MCF 10A (cell line): ENCODE results near the gene ATOH8. TPM values are rescaled to one million over a fixed set of nuclear protein-coding genes. Genes with fewer than 3 reads are reported as not detected.

Source experiments
- BruUV-seq: library from RNA; stranded (reverse); fragments of 400-500 nt; replicated peaks from 2 replicates; lab custom pipeline; 2021; lab: Mats Ljungman, UMichigan
- CTCF ChIA-PET: fragments of 300-600 bp; sonication (Branson Sonifier 250); formaldehyde crosslinking; extraction: SDS; loops from one replicate; lab custom pipeline; 2021; ENCODE audit warnings: antibody characterized with exemption, inconsistent platforms; lab: Yijun Ruan, JAX
- POLR2A ChIA-PET: fragments of 300-600, 350-650 bp; sonication (Branson Sonifier 250); formaldehyde crosslinking; extraction: SDS; loops from one replicate; lab custom pipeline; 2020; ENCODE audit warnings: antibody characterized with exemption, inconsistent platforms; lab: Yijun Ruan, JAX
- DNase-seq: peaks from one replicate; pipeline ENCODE4 v3.0.0-alpha.2; 2018; ENCODE audit not compliant: unreplicated experiment
- H3K27ac Mint-ChIP-seq: one replicate; pipeline ENCODE4 v1.8.0; 2022; ENCODE audit warnings: mild to moderate bottlenecking, low read depth, mixed read lengths; ENCODE audit not compliant: unreplicated experiment
- H3K27me3 Mint-ChIP-seq: one replicate; pipeline ENCODE4 v1.8.0; 2022; ENCODE audit warnings: mixed read lengths; ENCODE audit not compliant: insufficient read depth, unreplicated experiment
- H3K36me3 Mint-ChIP-seq: one replicate; pipeline ENCODE4 v1.8.0; 2022; ENCODE audit warnings: mild to moderate bottlenecking, moderate library complexity, mixed read lengths; ENCODE audit not compliant: insufficient read depth, unreplicated experiment
- H3K4me1 Mint-ChIP-seq: one replicate; pipeline ENCODE4 v1.8.0; 2022; ENCODE audit warnings: mixed read lengths; ENCODE audit not compliant: insufficient read depth, unreplicated experiment
- H3K4me3 Mint-ChIP-seq: one replicate; pipeline ENCODE4 v1.8.0; 2022; ENCODE audit warnings: mild to moderate bottlenecking, moderate library complexity, mixed read lengths; ENCODE audit not compliant: unreplicated experiment
- H3K9me3 Mint-ChIP-seq: one replicate; pipeline ENCODE4 v1.8.0; 2022; ENCODE audit warnings: mixed read lengths; ENCODE audit not compliant: unreplicated experiment
- intact Hi-C: fragments of 100-400 bp; cut with micrococcal nuclease; formaldehyde crosslinking; loops from 2 replicates; pipeline ENCODE4 v1.14.1; 2022
- total RNA-seq: library from RNA; stranded (reverse); gene quantifications from 2 replicates; pipeline ENCODE4 v1.2.3, GENCODE V29; 2022
- TF ChIP-seq, protein P1 (sequence below): fragments of 200-600 bp; IDR thresholded peaks from one replicate; pipeline ENCODE4 v1.8.0; 2022; ENCODE audit warnings: antibody characterized with exemption, mild to moderate bottlenecking; ENCODE audit not compliant: unreplicated experiment

The ATOH8 gene
- total RNA-seq, 1 experiment from 2014 or later: 0.72 TPM

DNA sequence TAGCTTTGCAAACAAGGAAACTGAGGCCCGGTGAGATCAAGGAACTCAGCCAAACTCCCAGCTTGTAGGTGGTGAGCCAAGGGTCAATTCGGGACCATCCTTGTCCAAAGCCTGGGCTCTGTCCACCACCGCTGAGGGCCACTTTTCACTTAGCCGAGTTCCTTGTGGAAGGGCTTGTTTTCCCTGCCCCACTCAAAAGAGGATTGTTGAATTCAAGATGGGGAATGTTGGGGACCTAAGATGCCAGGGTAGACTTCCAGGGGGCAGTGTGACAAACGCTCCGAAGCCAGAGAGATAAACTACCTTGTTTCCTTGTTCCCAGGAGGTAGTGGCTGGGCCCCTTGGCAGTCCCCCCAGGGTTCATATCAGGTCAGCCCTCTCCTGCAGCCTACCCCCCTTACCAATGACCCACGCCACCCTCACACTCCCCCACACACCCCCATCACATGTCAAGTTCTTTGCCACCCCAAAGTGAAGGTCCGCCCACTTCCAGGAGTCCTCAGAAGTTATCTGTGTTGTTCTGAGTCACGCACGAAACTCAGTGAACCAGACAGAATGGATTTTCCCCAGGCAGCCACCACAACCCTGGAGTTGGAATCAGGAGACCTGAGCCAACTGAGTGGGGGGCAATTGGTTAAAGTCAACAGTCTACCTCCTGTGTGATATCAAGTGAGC lies 10.3 kb upstream of the ATOH8 start:
- peak; percentile 44 for DNase-seq
- no TSS peak for BruUV-seq
- H3K27me3 Mint-ChIP-seq: peaks cover 34% of the 10 kb centered on the region
- ChIA-PET CTCF (interaction anchor here (0.5 to 3.2 kb wide), 8 partner anchors 8 to 94 kb away, joined by 3 to 26 read pairs (median 5); no protein-coding TSS in a partner anchor), POLR2A (interaction anchor here (0.6 to 2.0 kb wide), 10 partner anchors 12 to 181 kb away, joined by 3 to 13 read pairs (median 3); no protein-coding TSS in a partner anchor)
- peaks cover 29% of the 10 kb centered on the region for H3K4me1 Mint-ChIP-seq
- H3K27ac Mint-ChIP-seq: no peak overlapping the region
- intact Hi-C loops: no loop called here
- H3K4me3 Mint-ChIP-seq: no peak overlapping the region
- H3K9me3 Mint-ChIP-seq: no peaks in the 10 kb centered on the region
- H3K36me3 Mint-ChIP-seq: no peaks in the 10 kb centered on the region
- TF ChIP-seq, protein P1, sequence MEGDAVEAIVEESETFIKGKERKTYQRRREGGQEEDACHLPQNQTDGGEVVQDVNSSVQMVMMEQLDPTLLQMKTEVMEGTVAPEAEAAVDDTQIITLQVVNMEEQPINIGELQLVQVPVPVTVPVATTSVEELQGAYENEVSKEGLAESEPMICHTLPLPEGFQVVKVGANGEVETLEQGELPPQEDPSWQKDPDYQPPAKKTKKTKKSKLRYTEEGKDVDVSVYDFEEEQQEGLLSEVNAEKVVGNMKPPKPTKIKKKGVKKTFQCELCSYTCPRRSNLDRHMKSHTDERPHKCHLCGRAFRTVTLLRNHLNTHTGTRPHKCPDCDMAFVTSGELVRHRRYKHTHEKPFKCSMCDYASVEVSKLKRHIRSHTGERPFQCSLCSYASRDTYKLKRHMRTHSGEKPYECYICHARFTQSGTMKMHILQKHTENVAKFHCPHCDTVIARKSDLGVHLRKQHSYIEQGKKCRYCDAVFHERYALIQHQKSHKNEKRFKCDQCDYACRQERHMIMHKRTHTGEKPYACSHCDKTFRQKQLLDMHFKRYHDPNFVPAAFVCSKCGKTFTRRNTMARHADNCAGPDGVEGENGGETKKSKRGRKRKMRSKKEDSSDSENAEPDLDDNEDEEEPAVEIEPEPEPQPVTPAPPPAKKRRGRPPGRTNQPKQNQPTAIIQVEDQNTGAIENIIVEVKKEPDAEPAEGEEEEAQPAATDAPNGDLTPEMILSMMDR: no peak

DNA sequence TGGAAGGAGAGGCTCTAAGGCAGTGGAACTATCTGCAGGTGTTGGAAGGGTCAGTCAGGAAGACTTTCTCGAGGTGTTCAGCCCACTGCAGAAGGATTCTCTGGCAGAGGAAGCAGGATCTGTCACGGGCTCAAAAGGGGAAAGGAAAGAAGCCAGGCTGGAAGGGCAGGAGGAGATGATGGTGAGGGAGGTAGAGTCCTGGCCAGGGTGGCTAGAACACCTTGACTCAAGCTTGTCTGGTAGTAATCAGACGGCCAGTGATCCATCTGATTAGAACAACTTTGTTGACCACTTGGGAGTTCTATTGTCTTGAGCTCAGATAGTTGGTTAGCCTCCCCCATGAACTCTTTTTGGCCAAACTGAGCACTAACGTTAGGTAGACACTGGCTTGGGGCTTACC lies 9.7 kb upstream of the ATOH8 start:
- Mint-ChIP-seq H3K4me3 (no peak overlapping the region), H3K36me3 (no peaks in the 10 kb centered on the region), H3K4me1 (peaks cover 29% of the 10 kb centered on the region), H3K27me3 (peaks cover 40% of the 10 kb centered on the region), H3K9me3 (no peaks in the 10 kb centered on the region), H3K27ac (no peak overlapping the region)
- intact Hi-C loops: no loop called here
- BruUV-seq: no TSS peak
- TF ChIP-seq, protein P1: no peak
- no peak for DNase-seq
- POLR2A ChIA-PET: interaction anchor here (0.6 kb wide), 1 partner anchor 68 kb away, joined by 3 read pairs; no protein-coding TSS in a partner anchor
- CTCF ChIA-PET: interaction anchor here (0.5 to 3.2 kb wide), 3 partner anchors 15 to 56 kb away, joined by 3 to 26 read pairs (median 3); no protein-coding TSS in a partner anchor

DNA sequence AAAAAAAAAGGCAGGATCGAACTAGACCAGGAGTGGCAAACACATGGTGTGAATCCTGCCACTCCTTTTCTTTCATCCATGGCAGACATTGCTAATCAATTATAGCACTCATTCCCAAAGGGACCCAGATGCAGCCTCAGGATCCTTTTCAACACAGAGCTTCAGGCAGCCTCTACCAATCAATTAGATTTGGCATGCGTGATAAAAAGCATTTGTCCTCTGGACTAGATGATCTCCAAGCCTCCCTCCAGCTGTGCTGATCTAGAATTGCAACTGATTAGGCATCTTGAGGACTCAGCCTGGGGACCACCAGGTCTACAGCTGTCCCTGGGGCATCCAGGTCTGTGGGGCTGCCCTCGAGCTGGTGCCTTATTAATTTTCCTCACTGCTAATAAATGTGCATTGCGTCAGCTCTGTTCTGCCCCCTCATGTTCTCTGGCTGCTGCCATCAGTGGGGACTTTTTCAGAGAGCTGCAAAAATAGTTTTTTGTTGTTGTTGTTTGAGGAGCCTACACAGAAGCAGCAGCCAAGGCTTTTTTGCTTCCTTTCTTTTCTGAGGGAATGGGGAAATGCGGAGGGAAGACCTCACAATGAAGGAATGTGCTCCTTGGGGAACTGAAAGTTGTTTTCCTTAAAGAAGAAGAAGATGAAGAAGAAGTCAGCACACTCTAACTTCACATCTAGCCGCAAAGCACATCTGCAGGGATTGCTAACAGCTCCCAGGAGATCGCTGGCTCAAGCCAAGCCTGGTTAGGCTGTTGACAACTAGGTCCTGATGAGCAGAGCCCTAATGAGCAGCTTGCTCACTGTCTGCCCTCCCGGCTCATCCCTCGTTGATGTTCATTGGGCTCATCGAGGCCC lies 8.8 kb upstream of the ATOH8 start:
- TF ChIP-seq, protein P1: no peak
- peaks cover 42% of the 10 kb centered on the region for H3K27me3 Mint-ChIP-seq
- H3K9me3 Mint-ChIP-seq: no peaks in the 10 kb centered on the region
- intact Hi-C loops: no loop called here
- H3K36me3 Mint-ChIP-seq: no peaks in the 10 kb centered on the region
- ChIA-PET POLR2A (interaction anchor here (0.6 to 0.7 kb wide), 2 partner anchors 53 to 69 kb away, joined by 3 read pairs; no protein-coding TSS in a partner anchor), CTCF (interaction anchor here (0.7 to 3.7 kb wide), 7 partner anchors 16 to 108 kb away, joined by 3 to 24 read pairs (median 3); no protein-coding TSS in a partner anchor)
- DNase-seq: no peak
- H3K4me3 Mint-ChIP-seq: no peak overlapping the region
- H3K27ac Mint-ChIP-seq: no peak overlapping the region
- H3K4me1 Mint-ChIP-seq: peaks cover 29% of the 10 kb centered on the region
- BruUV-seq: no TSS peak

DNA sequence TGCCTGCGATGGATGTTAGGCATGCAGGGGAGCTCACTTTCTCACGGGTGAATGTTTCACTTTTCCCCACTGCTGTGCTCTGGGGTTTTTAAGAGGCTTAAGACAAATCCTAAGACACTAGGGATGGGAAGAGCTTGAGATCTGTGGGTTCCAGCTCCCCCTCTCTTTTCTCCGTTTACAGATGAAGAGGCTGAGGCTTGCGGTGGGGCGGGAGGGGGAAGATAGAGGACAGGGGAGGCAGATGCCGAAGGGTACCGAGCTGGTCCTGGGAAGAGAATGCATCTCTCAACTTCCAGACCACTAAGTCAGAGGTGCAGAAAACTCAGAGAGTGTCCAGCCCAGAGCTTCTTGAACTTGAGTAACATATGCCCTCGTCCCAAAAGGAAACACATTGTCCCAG lies 8.2 kb upstream of the ATOH8 start:
- intact Hi-C loops: no loop called here
- peaks cover 29% of the 10 kb centered on the region for H3K4me1 Mint-ChIP-seq
- no TSS peak for BruUV-seq
- H3K9me3 Mint-ChIP-seq: no peaks in the 10 kb centered on the region
- TF ChIP-seq, protein P1: no peak
- peaks cover 42% of the 10 kb centered on the region for H3K27me3 Mint-ChIP-seq
- CTCF ChIA-PET: interaction anchor here (0.7 to 3.7 kb wide), 6 partner anchors 16 to 83 kb away, joined by 3 to 24 read pairs (median 4); no protein-coding TSS in a partner anchor
- POLR2A ChIA-PET: no interaction called here
- DNase-seq: no peak
- no peak overlapping the region for H3K27ac Mint-ChIP-seq
- no peaks in the 10 kb centered on the region for H3K36me3 Mint-ChIP-seq
- H3K4me3 Mint-ChIP-seq: no peak overlapping the region
